ENCODE data around the gene ADCY5.

Gene ADCY5

GRCh38 chr3:123411340-123412040 lies 37.4 kb downstream of the ADCY5 start:
- Histone ChIP-seq H3K36me3 (ENCODE audit: control insufficient read depth in 2 of 2, insufficient read depth in 1 of 2, low read length in 2 of 2) (no peaks in the 10 kb centered on the region), H3K9me3 (ENCODE audit: control insufficient read depth, insufficient read depth, low read depth, low read length) (no peaks in the 10 kb centered on the region), H3K27ac (ENCODE audit: extremely low read depth, low read depth, low read length) (no peak overlapping the region), H3K4me1 (ENCODE audit: control insufficient read depth, insufficient read depth, low read length) (peaks cover 9% of the 10 kb centered on the region), H3K4me3 (ENCODE audit: low read depth, low read length) (no peak overlapping the region)
- ChIA-PET POLR2A (no interaction called here), CTCF (no interaction called here)
- TF ChIP-seq ZFHX2 (tag by site-specific recombination; conservative IDR thresholded peaks at IDR 0.05) (peak; percentile 17; the same call in 1 of the 2 replicates), ZNF747 (tag by site-specific recombination; IDR thresholded peaks at IDR 0.05) (no peak)

- H3K27ac ChIP-seq (ENCODE audit: extremely low read depth, low read depth, low read length) = peak overlapping the region; percentile 37; the same call in 1 of the 2 replicates
- peaks cover 9% of the 10 kb centered on the region for H3K4me1 ChIP-seq (ENCODE audit: control insufficient read depth, insufficient read depth, low read length)
- CTCF ChIA-PET = interaction anchor here (0.7 kb wide), 1 partner anchor 35 kb away, joined by 3 read pairs; no protein-coding TSS in a partner anchor
- no peaks in the 10 kb centered on the region for H3K9me3 ChIP-seq (ENCODE audit: control insufficient read depth, insufficient read depth, low read depth, low read length)
- TF ChIP-seq ZSCAN18 (tag by site-specific recombination; IDR thresholded peaks at IDR 0.05) (no peak), ZNF121 (tag by site-specific recombination; IDR thresholded peaks at IDR 0.05) (no peak), ZNF785 (tag by site-specific recombination; IDR thresholded peaks at IDR 0.05) (no peak), ZNF433 (tag by site-specific recombination; IDR thresholded peaks at IDR 0.05; ENCODE audit: low read depth) (no peak), ZNF24 (tag by site-specific recombination; IDR thresholded peaks at IDR 0.05) (no peak), ZNF266 (tag by site-specific recombination; IDR thresholded peaks at IDR 0.05; ENCODE audit: low read depth) (no peak), EGR2 (tag by site-specific recombination; IDR thresholded peaks at IDR 0.05; ENCODE audit: low read depth) (peak; percentile 78; the same call in 1 of the 2 replicates), ZFHX2 (tag by site-specific recombination; conservative IDR thresholded peaks at IDR 0.05) (peak; percentile 81), GLI4 (tag by site-specific recombination; IDR thresholded peaks at IDR 0.05) (no peak), ZBTB26 (tag by site-specific recombination; optimal IDR thresholded peaks at IDR 0.05) (no peak), FEZF1 (tag by site-specific recombination; IDR thresholded peaks at IDR 0.05) (no peak), ZNF19 (tag by site-specific recombination; IDR thresholded peaks at IDR 0.05; ENCODE audit: low read depth) (no peak), ZNF398 (tag by site-specific recombination; IDR thresholded peaks at IDR 0.05) (peak; percentile 36; the same call in 1 of the 2 replicates), ZBTB7A (tag by site-specific recombination; IDR thresholded peaks at IDR 0.05; ENCODE audit: low read depth) (no peak)
- POLR2A ChIA-PET = no interaction called here
- H3K36me3 ChIP-seq (ENCODE audit: control insufficient read depth in 2 of 2, insufficient read depth in 1 of 2, low read length in 2 of 2) = no peaks in the 10 kb centered on the region
- no peak overlapping the region for H3K4me3 ChIP-seq (ENCODE audit: low read depth, low read length)
These were observed 38.8 kb downstream of the ADCY5 start for GRCh38 chr3:123410149-123410515.

- Histone ChIP-seq H3K4me1 (ENCODE audit: control insufficient read depth, insufficient read depth, low read length) (peaks cover 9% of the 10 kb centered on the region), H3K9me3 (ENCODE audit: control insufficient read depth, insufficient read depth, low read depth, low read length) (no peaks in the 10 kb centered on the region), H3K36me3 (ENCODE audit: control insufficient read depth in 2 of 2, insufficient read depth in 1 of 2, low read length in 2 of 2) (no peaks in the 10 kb centered on the region), H3K4me3 (ENCODE audit: low read depth, low read length) (no peak overlapping the region), H3K27ac (ENCODE audit: extremely low read depth, low read depth, low read length) (peak overlapping the region; percentile 37; the same call in 1 of the 2 replicates)
- ChIA-PET CTCF (interaction anchor here (0.7 kb wide), 1 partner anchor 36 kb away, joined by 3 read pairs; no protein-coding TSS in a partner anchor), POLR2A (no interaction called here)
- TF ChIP-seq ZNF510 (tag by site-specific recombination; IDR thresholded peaks at IDR 0.05; ENCODE audit: insufficient replicate concordance) (no peak), ZNF274 (IDR thresholded peaks at IDR 0.05; ENCODE audit: low read length) (no peak), ZNF274 (tag by site-specific recombination; IDR thresholded peaks at IDR 0.05; ENCODE audit: borderline replicate concordance) (no peak), SETDB1 (IDR thresholded peaks at IDR 0.05; ENCODE audit: insufficient read length, low read length) (no peak), ZBTB21 (tag by site-specific recombination; IDR thresholded peaks at IDR 0.05) (no peak), FEZF1 (tag by site-specific recombination; IDR thresholded peaks at IDR 0.05) (peak; percentile 51), ZNF335 (tag by site-specific recombination; conservative IDR thresholded peaks at IDR 0.05) (no peak), SCRT1 (tag by site-specific recombination; IDR thresholded peaks at IDR 0.05; ENCODE audit: borderline replicate concordance) (no peak), ZNF747 (tag by site-specific recombination; IDR thresholded peaks at IDR 0.05) (no peak), EGR2 (tag by site-specific recombination; IDR thresholded peaks at IDR 0.05; ENCODE audit: low read depth) (peak; percentile 86), OVOL3 (tag by site-specific recombination; IDR thresholded peaks at IDR 0.05) (no peak), ZNF184 (tag by site-specific recombination; IDR thresholded peaks at IDR 0.05) (no peak), GLIS1 (tag by site-specific recombination; IDR thresholded peaks at IDR 0.05) (0 out of 2 replicates have a peak, but pooled peaks have one; percentile 11), ZSCAN23 (tag by site-specific recombination; IDR thresholded peaks at IDR 0.05) (no peak)
These were observed 39.3 kb downstream of the ADCY5 start for GRCh38 chr3:123409443-123410148.
